Heart left ventricle (tissue), 13 donors: ENCODE measurements around the gene DMBX1.

Source experiments
- POLR2A ChIP-seq, 2 donors: fragments of 450-650 bp; IDR thresholded peaks; one replicate each; pipeline ENCODE4 v1.6.1; 2017; ENCODE audit warnings: antibody characterized with exemption in 2 of 2, mild to moderate bottlenecking in 2 of 2, moderate library complexity in 2 of 2
- TF ChIP-seq, protein P1 (sequence below), 12 donors: fragments of 200-600 bp; sonication (generic) in 4 of 12; IDR thresholded peaks; one replicate each; pipeline versions ENCODE4 v1.5.0 to v1.8.0; 2018 to 2022; ENCODE audit warnings: antibody characterized with exemption in 12 of 12, mild to moderate bottlenecking in 5 of 12
- donor health status: ischemic (EF 13 %, LVEDD 7.1; RV severe dilation, severe dysfunction).
- donor health status: DM: no; HTN: yes; CAD: no.
- donor health status: DM: no; HTN: no; CAD: no.
- donor health status: ischemic (EF 25% LVEDD 6.9; RV normal size, moderate dysfunction).
- donor health status: ischemic (EF 25% LVEDD 5.7; RV mildly dilated, moderate dysfunction).
- donor health status: ischemic (EF 35%, LVEDD 5.7; RV mildly dilated, moderate dysfunction).
- donor health status: nonischemic (EF 11% LVEDD 7.7; RV severe dilation, severe dysfunction).
- donor health status: DM: yes; HTN: yes; CAD: no.
- donor health status: PGD.
- donor health status: ischemic (EF 29% LVEDD 5.4; RV normal size, mild dysfunction).
- donor health status: nonischemic (EF 23%, LVEDD 6.1; RV moderate dilation, normal function).

DNA sequence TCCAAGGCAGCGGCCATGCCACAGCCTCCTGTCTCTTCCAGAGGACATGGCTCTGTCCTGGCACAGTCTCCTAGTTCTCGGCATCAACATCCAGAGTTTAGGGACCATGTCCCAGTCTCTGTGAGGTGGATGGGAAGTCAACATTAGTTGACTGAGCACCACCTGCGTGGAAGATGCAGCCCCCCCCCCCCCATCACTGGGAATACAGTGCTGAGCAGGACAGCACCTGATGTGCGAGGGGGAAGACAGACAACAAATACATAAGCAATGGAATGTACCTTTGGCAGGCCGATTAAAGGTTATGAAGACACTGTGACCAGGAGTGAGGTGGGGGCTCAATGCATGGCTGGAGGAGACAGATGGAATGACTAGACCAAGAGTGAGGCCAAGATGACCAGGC is 35.2 kb downstream of the DMBX1 start:
- TF ChIP-seq, protein P1, sequence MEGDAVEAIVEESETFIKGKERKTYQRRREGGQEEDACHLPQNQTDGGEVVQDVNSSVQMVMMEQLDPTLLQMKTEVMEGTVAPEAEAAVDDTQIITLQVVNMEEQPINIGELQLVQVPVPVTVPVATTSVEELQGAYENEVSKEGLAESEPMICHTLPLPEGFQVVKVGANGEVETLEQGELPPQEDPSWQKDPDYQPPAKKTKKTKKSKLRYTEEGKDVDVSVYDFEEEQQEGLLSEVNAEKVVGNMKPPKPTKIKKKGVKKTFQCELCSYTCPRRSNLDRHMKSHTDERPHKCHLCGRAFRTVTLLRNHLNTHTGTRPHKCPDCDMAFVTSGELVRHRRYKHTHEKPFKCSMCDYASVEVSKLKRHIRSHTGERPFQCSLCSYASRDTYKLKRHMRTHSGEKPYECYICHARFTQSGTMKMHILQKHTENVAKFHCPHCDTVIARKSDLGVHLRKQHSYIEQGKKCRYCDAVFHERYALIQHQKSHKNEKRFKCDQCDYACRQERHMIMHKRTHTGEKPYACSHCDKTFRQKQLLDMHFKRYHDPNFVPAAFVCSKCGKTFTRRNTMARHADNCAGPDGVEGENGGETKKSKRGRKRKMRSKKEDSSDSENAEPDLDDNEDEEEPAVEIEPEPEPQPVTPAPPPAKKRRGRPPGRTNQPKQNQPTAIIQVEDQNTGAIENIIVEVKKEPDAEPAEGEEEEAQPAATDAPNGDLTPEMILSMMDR (IDR thresholded peaks at IDR 0.05), result no peak
- TF ChIP-seq POLR2A (IDR thresholded peaks at IDR 0.05), result no peak
